Dermis microvascular lymphatic vessel endothelial cell (primary cell): ENCODE measurements around the gene ANKMY1. TPM values are rescaled to one million over a fixed set of nuclear protein-coding genes. Genes with fewer than 3 reads are reported as not detected.

Experiments used
- DNase-seq, 2 donors: peaks; one replicate each; pipeline versions ENCODE4 v3.0.0 to v3.0.0-alpha.2; 2010; ENCODE audit warnings: low read depth in 2 of 2
- total RNA-seq: library from RNA; depleted of rRNA; stranded (reverse); fragments of >200 nt; gene quantifications from 2 replicates; pipeline ENCODE4 v1.2.1, GENCODE V29; 2014

Gene ANKMY1
- total RNA-seq, 1 donor from 2014 or later, result 3.2 TPM

GRCh38 chr2:240436683-240437550, 120.9 kb downstream of the ANKMY1 start:
- DNase-seq, result peak in 1 of 2 donors; percentile 24

GRCh38 chr2:240435948-240436682, 121.7 kb downstream of the ANKMY1 start:
- peak in 1 of 2 donors; percentile 24 for DNase-seq

GRCh38 chr2:240435457-240435947, 122.3 kb downstream of the ANKMY1 start, which contains the start of gene GPC1:
Gene GPC1, plus strand, starts transcription at chr2:240435663. Its CDS starts 256 bp downstream, at chr2:240435919.
- peak in 1 of 2 donors; percentile 66 for DNase-seq

DNA sequence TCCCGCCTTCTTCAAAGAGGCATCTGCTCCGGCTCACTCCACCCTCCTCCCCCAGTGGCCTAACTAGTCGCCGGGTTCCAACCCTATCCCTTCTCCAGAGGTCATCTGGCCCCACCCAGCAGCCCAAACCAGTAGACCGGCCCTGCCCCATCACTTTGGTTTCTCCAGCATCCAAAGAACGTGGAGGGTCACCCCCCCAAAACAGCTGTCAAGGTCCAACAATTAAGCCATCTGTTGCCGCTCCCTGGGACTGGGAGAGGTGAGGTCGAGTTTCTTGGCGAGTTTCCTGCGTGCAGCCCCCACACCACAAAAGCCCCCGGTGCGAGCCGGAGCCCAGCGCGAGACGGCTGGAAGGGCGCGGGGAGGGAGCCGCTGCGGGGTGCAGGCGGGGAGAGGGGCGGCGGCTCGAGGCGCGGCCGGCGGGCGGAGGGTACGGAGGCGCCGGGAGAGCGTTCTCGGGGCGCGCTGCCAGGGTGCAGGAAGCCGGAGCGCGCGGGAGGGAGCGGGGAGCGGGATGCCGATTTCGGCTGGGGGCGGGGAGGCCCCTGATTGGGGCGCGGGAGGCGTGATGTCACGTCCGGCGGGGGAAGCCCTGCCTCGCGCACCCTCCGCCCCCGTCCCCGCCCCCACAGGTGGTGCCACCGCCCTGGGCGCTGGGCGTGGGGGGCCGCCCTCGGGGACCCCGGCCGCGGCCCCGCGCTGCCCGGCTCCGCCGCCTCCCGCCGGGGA, 122.9 kb downstream of the ANKMY1 start:
- peak in 1 of 2 donors; percentile 60 for DNase-seq

DNA sequence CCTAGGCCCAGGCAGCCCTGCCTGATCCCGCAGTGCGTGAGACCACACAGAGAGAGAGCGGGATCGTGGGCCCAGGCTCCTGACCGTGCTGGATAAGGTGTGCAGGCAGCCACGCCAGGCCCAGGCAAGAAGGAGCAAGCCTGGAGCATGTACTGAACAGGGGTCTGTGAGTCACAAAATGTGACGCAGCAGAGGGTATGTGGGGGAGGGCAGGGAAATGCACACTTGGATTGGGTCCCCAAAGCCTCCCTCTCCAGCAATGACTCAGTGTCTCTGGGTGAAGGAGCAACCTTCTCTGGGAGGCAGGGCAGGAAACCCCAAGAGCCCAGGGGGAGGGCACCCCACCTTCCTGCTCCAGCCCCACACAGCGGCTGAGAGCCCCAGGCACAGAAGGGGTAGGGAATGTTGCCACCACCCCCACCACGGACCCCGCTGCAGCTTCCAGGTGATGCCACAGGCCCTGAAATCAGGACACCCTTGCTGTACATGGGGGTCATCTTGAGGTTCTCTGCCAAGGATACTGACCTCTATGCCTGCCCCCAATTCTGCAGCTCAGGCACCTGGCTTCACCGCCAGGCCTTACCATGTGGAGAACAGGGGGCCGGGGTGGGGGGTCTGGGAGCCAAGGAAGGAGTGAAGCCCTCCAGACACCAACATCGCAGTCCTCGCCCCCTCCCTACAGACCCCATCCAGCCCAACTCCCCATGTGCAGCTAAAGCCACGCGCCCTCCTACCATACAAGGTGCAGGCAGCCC, 123.6 kb downstream of the ANKMY1 start:
- peak in 1 of 2 donors; percentile 52 for DNase-seq

- DNase-seq, result no peak
These were observed 124.7 kb downstream of the ANKMY1 start for GRCh38 chr2:240432820-240433801.

DNA sequence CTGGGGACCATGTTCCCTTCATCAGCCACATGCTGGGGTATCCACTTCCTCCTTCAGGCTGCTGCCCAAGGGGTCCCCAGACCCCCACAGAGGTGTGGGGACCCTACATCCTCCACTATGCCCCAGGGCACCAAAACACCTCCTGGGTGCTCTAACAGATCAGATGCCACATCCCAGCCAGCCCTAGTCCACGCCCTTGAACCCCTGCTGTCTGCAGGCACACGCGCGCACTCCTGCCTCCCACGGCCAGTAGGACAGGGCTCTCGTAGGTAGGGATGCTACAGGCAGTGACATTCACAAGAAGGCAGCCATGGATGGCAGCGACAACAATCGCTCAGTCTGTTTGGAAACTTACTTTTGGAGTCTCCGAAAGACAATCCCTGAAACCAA, 125.4 kb downstream of the ANKMY1 start:
- no peak for DNase-seq

GRCh38 chr2:240431661-240432424, 125.9 kb downstream of the ANKMY1 start:
- DNase-seq, result no peak

DNA sequence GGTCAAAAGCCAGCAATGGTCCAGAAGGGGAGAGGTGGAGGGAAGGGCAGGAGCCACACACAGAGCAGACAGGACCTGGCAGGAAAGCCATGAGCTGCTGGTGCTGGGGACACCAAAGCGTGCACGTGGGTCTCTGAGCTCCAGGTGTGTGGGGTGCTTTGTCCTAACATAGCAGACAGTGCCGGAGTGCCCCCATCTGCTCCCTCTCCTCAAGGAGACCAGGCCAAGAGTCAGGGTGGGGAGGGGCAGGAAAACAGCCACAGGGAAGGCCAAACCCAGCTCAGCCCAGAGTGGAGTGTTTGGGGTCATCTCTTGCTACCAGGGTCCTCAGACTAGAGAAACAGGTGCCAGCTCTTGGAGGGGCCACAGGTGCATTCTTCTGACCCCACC, 126.5 kb downstream of the ANKMY1 start:
- no peak for DNase-seq

- no peak for DNase-seq
These were observed 127.2 kb downstream of the ANKMY1 start for GRCh38 chr2:240430595-240430994.

- no peak for DNase-seq
These were observed 127.8 kb downstream of the ANKMY1 start for GRCh38 chr2:240429872-240430491.

Other genes with a start within 250 kb of the ANKMY1 start
- gene GPC1, start 122.3 kb downstream of the ANKMY1 start, total RNA-seq, result 12.5 and 14.4 TPM in 2 replicates
- 1.4 and 1.8 TPM in 2 replicates for gene DUSP28, start 2.4 kb upstream of the ANKMY1 start, total RNA-seq
- 16.2 and 38.6 TPM in 2 replicates for gene RNPEPL1, start 10.5 kb upstream of the ANKMY1 start, total RNA-seq
- 20.4 and 22.6 TPM in 2 replicates for gene CAPN10, start 28.7 kb upstream of the ANKMY1 start, total RNA-seq
- 0.13 TPM in 2 replicates for gene GPR35, start 67.5 kb upstream of the ANKMY1 start, total RNA-seq
- not detected in 2 replicates for gene AQP12B, start 124.9 kb upstream of the ANKMY1 start, total RNA-seq
- gene AQP12A, start 133.9 kb upstream of the ANKMY1 start, total RNA-seq, result not detected in 2 replicates